PC-9 (cell line): ENCODE results near the gene RTL10. TPM values are rescaled to one million over a fixed set of nuclear protein-coding genes. Genes with fewer than 3 reads are reported as not detected.

ENCODE experiments used
- BruUV-seq: library from RNA; stranded (reverse); fragments of 400-500 nt; replicated peaks from 2 replicates; lab custom pipeline; 2021; lab: Mats Ljungman, UMichigan
- CTCF ChIA-PET: fragments of 300-600 bp; sonication (Branson Sonifier 250); formaldehyde crosslinking; loops from one replicate; lab custom pipeline; 2022; ENCODE audit warnings: antibody characterized with exemption; lab: Charles Lee
- POLR2A ChIA-PET: fragments of 300-600 bp; sonication (Branson Sonifier 250); formaldehyde crosslinking; loops from one replicate; lab custom pipeline; 2022; ENCODE audit warnings: antibody characterized with exemption; ENCODE audit not compliant: unreplicated experiment; lab: Charles Lee
- DNase-seq, 2 experiments: peaks; one replicate each; pipeline versions ENCODE4 v3.0.0 to v3.0.0-alpha.2; 2015 to 2022; ENCODE audit warnings: mixed read lengths in 1 of 2
- H2AFZ ChIP-seq: fragments of 200-600 bp; sonication (generic); 2 replicates; pipeline ENCODE4 v1.8.1; 2017; ENCODE audit warnings: antibody characterized with exemption
- H3F3A ChIP-seq: fragments of 200-600 bp; sonication (generic); 2 replicates; pipeline ENCODE4 v1.8.1; 2017; ENCODE audit warnings: antibody characterized with exemption, mild to moderate bottlenecking, low read depth; ENCODE audit not compliant: insufficient read depth
- H3K27ac ChIP-seq: fragments of 200-600 bp; sonication (generic); 2 replicates; pipeline ENCODE4 v1.6.1; 2016; ENCODE audit warnings: mixed run types
- H3K27me3 ChIP-seq: fragments of 200-600 bp; sonication (generic); 2 replicates; pipeline ENCODE4 v1.6.1; 2016; ENCODE audit warnings: low read depth, mixed run types; ENCODE audit not compliant: insufficient read depth
- H3K36me3 ChIP-seq: fragments of 200-600 bp; sonication (generic); 2 replicates; pipeline ENCODE4 v1.6.1; 2016; ENCODE audit warnings: low read depth, mixed run types
- H3K4me1 ChIP-seq: fragments of 200-600 bp; sonication (generic); replicated peaks from 2 replicates; pipeline ENCODE4 v1.6.1; 2016; ENCODE audit warnings: mixed run types; ENCODE audit not compliant: insufficient read depth
- H3K4me2 ChIP-seq: fragments of 200-600 bp; sonication (generic); 2 replicates; pipeline ENCODE4 v1.6.1; 2017; ENCODE audit warnings: mixed run types
- H3K4me3 ChIP-seq: fragments of 200-600 bp; sonication (generic); 2 replicates; pipeline ENCODE4 v1.6.1; 2016; ENCODE audit warnings: mixed run types
- H3K79me2 ChIP-seq: fragments of 200-600 bp; sonication (generic); 2 replicates; pipeline ENCODE4 v1.6.1; 2017; ENCODE audit warnings: low read depth, mixed run types
- H3K9me2 ChIP-seq: fragments of 200-600 bp; sonication (generic); 2 replicates; pipeline ENCODE4 v1.8.1; 2017; ENCODE audit warnings: mild to moderate bottlenecking; ENCODE audit not compliant: insufficient read depth
- H3K9me3 ChIP-seq: fragments of 200-600 bp; sonication (generic); 2 replicates; pipeline ENCODE4 v1.8.1; 2016; ENCODE audit warnings: low read depth; ENCODE audit not compliant: insufficient read depth
- H4K20me1 ChIP-seq: fragments of 200-600 bp; sonication (generic); 2 replicates; pipeline ENCODE4 v1.8.1; 2017; ENCODE audit not compliant: insufficient read depth
- CTCF ChIP-seq: fragments of 200-600 bp; sonication (generic); conservative IDR thresholded peaks from 2 replicates; pipeline ENCODE4 v1.6.1; 2017; ENCODE audit warnings: mixed run types, antibody characterized with exemption, mild to moderate bottlenecking, moderate library complexity
- EZH2 ChIP-seq: fragments of 200-600 bp; sonication (generic); IDR thresholded peaks from 2 replicates; pipeline ENCODE4 v1.8.0; 2017; ENCODE audit warnings: antibody characterized with exemption, low read depth
- intact Hi-C: fragments of 100-400 bp; cut with micrococcal nuclease; formaldehyde crosslinking; loops from one replicate; pipeline ENCODE4 v1.10.0; 2022; ENCODE audit not compliant: unreplicated experiment
- total RNA-seq: library from RNA; stranded (reverse); gene quantifications from 2 replicates; pipeline ENCODE4 v1.2.3, GENCODE V29; 2021

RTL10 gene
- total RNA-seq, 1 experiment from 2014 or later, result 23.5 TPM

GRCh38 chr22:19895160-19895849 is 40.6 kb upstream of the RTL10 start:
- ChIA-PET CTCF (no interaction called here), POLR2A (no interaction called here)
- intact Hi-C loops, result no loop called here

DNA sequence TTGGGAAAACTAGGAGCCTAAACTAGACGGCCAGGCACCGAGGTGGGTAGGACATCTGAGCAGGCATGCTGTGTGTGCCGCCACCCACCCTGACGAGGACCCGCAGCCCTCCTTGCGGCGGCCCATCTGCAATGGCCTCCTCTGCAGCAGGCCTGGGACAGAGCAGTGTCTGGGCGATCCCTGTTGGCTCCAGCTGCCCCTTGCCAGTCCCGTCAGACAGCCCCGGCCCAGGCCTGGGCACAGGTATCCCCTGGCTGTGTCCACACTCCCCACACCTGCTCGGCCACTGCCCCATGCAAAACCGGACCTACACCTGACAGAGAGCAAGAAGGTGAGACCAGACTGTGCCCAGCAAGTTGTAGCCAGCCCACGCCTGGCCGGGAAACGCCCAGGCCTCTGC is 38.7 kb upstream of the RTL10 start:
- Histone ChIP-seq H3K36me3 (no peaks in the 10 kb centered on the region), H3K9me3 (no peaks in the 10 kb centered on the region), H3K79me2 (no peaks in the 10 kb centered on the region), H3K4me3 (no peak overlapping the region), H3K4me2 (no peak overlapping the region), H3K9me2 (no peaks in the 10 kb centered on the region), H2AFZ (no peak overlapping the region), H3K27ac (no peak overlapping the region), H3K4me1 (no peaks in the 10 kb centered on the region), H4K20me1 (no peaks in the 10 kb centered on the region), H3K27me3 (no peaks in the 10 kb centered on the region), H3F3A (no peaks in the 10 kb centered on the region)
- no TSS peak for BruUV-seq
- intact Hi-C loops, result no loop called here
- CTCF ChIA-PET, result no interaction called here
- POLR2A ChIA-PET, result no interaction called here
- no peak for DNase-seq
- TF ChIP-seq CTCF (no peak), EZH2 (no peak)

More at GRCh38 chr22:19895160-19895849, 40.6 kb upstream of the RTL10 start:
- BruUV-seq, result no TSS peak
- Histone ChIP-seq H3K27ac (no peak overlapping the region), H4K20me1 (no peaks in the 10 kb centered on the region), H3K36me3 (no peaks in the 10 kb centered on the region), H3K4me1 (no peaks in the 10 kb centered on the region), H3F3A (no peaks in the 10 kb centered on the region), H2AFZ (no peak overlapping the region), H3K4me2 (no peak overlapping the region), H3K4me3 (no peak overlapping the region), H3K9me2 (no peaks in the 10 kb centered on the region), H3K79me2 (no peaks in the 10 kb centered on the region), H3K27me3 (no peaks in the 10 kb centered on the region), H3K9me3 (no peaks in the 10 kb centered on the region)
- TF ChIP-seq CTCF (no peak), EZH2 (no peak)
- DNase-seq, result no peak

GRCh38 chr22:19892925-19893324 is 38.3 kb upstream of the RTL10 start:
- Histone ChIP-seq H3K36me3 (no peaks in the 10 kb centered on the region), H3K27ac (no peak overlapping the region), H3K4me3 (no peak overlapping the region), H2AFZ (no peak overlapping the region), H3K27me3 (no peaks in the 10 kb centered on the region), H3F3A (no peaks in the 10 kb centered on the region), H3K9me2 (no peaks in the 10 kb centered on the region), H3K9me3 (no peaks in the 10 kb centered on the region), H4K20me1 (no peaks in the 10 kb centered on the region), H3K4me1 (no peaks in the 10 kb centered on the region), H3K4me2 (no peak overlapping the region), H3K79me2 (no peaks in the 10 kb centered on the region)
- TF ChIP-seq EZH2, result no peak
- no peak for TF ChIP-seq CTCF
- no peak for DNase-seq
- ChIA-PET POLR2A (no interaction called here), CTCF (no interaction called here)
- intact Hi-C loops, result no loop called here
- BruUV-seq, result no TSS peak
